Loucy (cell line): ENCODE data around the gene NEDD4.

Experiments used
- EZH2phosphoT487 ChIP-seq: fragments of 200-600 bp; IDR thresholded peaks from 2 replicates; pipeline ENCODE4 v1.6.1; 2018; ENCODE audit warnings: antibody characterized with exemption, mild to moderate bottlenecking, moderate library complexity, borderline replicate concordance
- TF ChIP-seq, protein P1 (sequence below): fragments of 200-600 bp; sonication (generic); conservative IDR thresholded peaks from 2 replicates; pipeline ENCODE4 v1.5.1; 2014; ENCODE audit warnings: mild to moderate bottlenecking, antibody characterized with exemption, low read length

- TF ChIP-seq, protein P1, sequence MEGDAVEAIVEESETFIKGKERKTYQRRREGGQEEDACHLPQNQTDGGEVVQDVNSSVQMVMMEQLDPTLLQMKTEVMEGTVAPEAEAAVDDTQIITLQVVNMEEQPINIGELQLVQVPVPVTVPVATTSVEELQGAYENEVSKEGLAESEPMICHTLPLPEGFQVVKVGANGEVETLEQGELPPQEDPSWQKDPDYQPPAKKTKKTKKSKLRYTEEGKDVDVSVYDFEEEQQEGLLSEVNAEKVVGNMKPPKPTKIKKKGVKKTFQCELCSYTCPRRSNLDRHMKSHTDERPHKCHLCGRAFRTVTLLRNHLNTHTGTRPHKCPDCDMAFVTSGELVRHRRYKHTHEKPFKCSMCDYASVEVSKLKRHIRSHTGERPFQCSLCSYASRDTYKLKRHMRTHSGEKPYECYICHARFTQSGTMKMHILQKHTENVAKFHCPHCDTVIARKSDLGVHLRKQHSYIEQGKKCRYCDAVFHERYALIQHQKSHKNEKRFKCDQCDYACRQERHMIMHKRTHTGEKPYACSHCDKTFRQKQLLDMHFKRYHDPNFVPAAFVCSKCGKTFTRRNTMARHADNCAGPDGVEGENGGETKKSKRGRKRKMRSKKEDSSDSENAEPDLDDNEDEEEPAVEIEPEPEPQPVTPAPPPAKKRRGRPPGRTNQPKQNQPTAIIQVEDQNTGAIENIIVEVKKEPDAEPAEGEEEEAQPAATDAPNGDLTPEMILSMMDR = no peak
- no peak for TF ChIP-seq EZH2phosphoT487
Observed at GRCh38 chr15:55853134-55853533, 140.3 kb downstream of the NEDD4 start.
